ENCODE measurements around the gene CCDC3. TPM values are rescaled to one million over a fixed set of nuclear protein-coding genes. Genes with fewer than 3 reads are reported as not detected.

CCDC3 gene
- total and polyA plus RNA-seq, 2 of the 4 experiments (the other 2 are of a cell fraction): 0.29 to 0.36 TPM

DNA sequence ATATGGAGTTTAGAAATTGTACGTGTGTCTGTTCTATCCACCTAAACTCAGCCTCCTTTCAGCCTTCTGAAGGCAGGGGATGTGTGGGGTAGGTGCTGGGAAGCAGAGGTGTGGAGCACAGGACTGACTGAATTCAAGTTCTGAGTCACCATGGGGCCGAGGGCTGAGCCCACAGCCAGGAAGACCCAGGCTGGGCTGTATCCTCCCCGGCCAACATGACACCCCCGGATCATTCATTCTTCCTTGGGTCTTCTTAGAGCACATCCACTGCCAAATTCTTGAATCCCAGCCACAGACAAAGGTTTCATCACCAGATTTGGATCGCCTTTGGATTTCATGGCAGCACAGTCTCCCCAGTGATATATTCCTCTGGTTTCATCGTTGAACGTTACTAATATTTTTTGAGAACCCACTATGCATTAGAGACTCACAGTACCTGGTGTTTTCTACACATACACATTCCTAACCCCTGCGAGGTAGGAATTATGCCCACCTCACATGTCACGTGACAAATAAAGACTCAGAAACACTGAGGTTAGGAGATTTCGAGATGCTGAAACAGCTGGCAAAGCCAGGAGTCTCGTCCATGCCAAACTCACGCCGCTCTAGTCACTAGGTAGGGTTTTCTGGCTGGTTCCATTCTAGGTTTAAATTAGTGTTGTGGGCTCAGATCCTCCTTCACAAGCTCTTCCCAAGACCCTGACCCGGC, 26.9 kb downstream of the CCDC3 start:
- no TSS peak for BruUV-seq (replicated peaks)
- no peak overlapping the region for H3K27ac ChIP-seq (ENCODE audit: insufficient read depth, low read length)
- DNase-seq: no peak
- H2BK15ac ChIP-seq (ENCODE audit: low read depth, low read length): no peak overlapping the region
- no peak overlapping the region for H2BK5ac ChIP-seq (ENCODE audit: low read depth, low read length, poor library complexity, severe bottlenecking)
- H3K9me3 ChIP-seq (ENCODE audit: control insufficient read depth, insufficient read depth, low read length): no peaks in the 10 kb centered on the region
- H3K79me1 ChIP-seq (ENCODE audit: low read depth in 1 of 2, low read length in 2 of 2): no peaks in the 10 kb centered on the region
- H3K9ac ChIP-seq (ENCODE audit: low read depth, low read length): no peak overlapping the region
- H3K4me3 ChIP-seq (ENCODE audit: insufficient read depth, low read depth, low read length): no peak overlapping the region
- no peaks in the 10 kb centered on the region for H3K4me1 ChIP-seq (ENCODE audit: control insufficient read depth, insufficient read depth, low read length)
- ChIA-PET CTCF (no interaction called here), POLR2A (ENCODE audit: unreplicated experiment) (no interaction called here)
- no peaks in the 10 kb centered on the region for H4K20me1 ChIP-seq (ENCODE audit: insufficient read depth, low read length)
- WGBS, 2 experiments (ENCODE audit: extremely low coverage in 2 of 2, insufficient read length in 1 of 2): 17% methylated on average over 1 of the region's 14 CpGs; no CpG with 5 or more reads in 1 of the 2 experiments
- H2BK20ac ChIP-seq (ENCODE audit: low read depth, low read length): no peak overlapping the region
- no peak overlapping the region for H2AFZ ChIP-seq (replicated peaks; ENCODE audit: low read length, poor library complexity)
- H3K4me2 ChIP-seq (ENCODE audit: low read depth, low read length): no peak overlapping the region
- no peak overlapping the region for H2BK120ac ChIP-seq (ENCODE audit: low read depth, low read length)
- no peak overlapping the region for H3K18ac ChIP-seq (ENCODE audit: low read depth, low read length)
- no peaks in the 10 kb centered on the region for H3K36me3 ChIP-seq (ENCODE audit: control insufficient read depth, insufficient read depth, low read length)
- no peak for ATAC-seq (ENCODE audit: low read depth)
- dilution Hi-C loops (cut with HindIII; ENCODE audit: low sequenced_read_pairs, unreplicated experiment): no loop called here
- H3K56ac ChIP-seq (ENCODE audit: extremely low read depth, insufficient read depth, low read length): no peak overlapping the region
- H3K9me1 ChIP-seq (ENCODE audit: insufficient read depth, low read length): no peaks in the 10 kb centered on the region
- peaks cover 8% of the 10 kb centered on the region; the same call in 1 of the 2 replicates for H3K27me3 ChIP-seq (ENCODE audit: control insufficient read depth, insufficient read depth, low read length)
- no peak overlapping the region for H4K8ac ChIP-seq (ENCODE audit: low read depth in 2 of 2, low read length in 2 of 2)
- no peak overlapping the region for H4K5ac ChIP-seq (ENCODE audit: low read depth, low read length)
- no peak overlapping the region for H2AK9ac ChIP-seq (replicated peaks; ENCODE audit: low read depth, low read length, poor library complexity)
- H4K91ac ChIP-seq (ENCODE audit: insufficient read depth, low read depth, low read length): no peak overlapping the region
- no peak overlapping the region for H3K14ac ChIP-seq (replicated peaks; ENCODE audit: low read depth, low read length)
- intact Hi-C loops (cut with micrococcal nuclease): no loop called here
- H2AK5ac ChIP-seq (ENCODE audit: low read depth, low read length): no peak overlapping the region
- in situ Hi-C loops (cut with MboI; ENCODE audit: low sequenced_read_pairs): no loop called here
- H3K23ac ChIP-seq (ENCODE audit: low read depth, low read length): no peak overlapping the region
- no peak overlapping the region for H3K4ac ChIP-seq (ENCODE audit: low read depth, low read length)
- TF ChIP-seq MAZ (IDR thresholded peaks at IDR 0.05; ENCODE audit: borderline replicate concordance, low read depth, low read length): no peak
- TF ChIP-seq RFX5 (IDR thresholded peaks at IDR 0.05; ENCODE audit: low read depth, low read length): no peak
- TF ChIP-seq CEBPB (IDR thresholded peaks at IDR 0.05; ENCODE audit: low read depth, low read length): no peak
- no peak for TF ChIP-seq MXI1 (IDR thresholded peaks at IDR 0.05; ENCODE audit: borderline replicate concordance, low read depth, low read length)
- TF ChIP-seq, protein P1, sequence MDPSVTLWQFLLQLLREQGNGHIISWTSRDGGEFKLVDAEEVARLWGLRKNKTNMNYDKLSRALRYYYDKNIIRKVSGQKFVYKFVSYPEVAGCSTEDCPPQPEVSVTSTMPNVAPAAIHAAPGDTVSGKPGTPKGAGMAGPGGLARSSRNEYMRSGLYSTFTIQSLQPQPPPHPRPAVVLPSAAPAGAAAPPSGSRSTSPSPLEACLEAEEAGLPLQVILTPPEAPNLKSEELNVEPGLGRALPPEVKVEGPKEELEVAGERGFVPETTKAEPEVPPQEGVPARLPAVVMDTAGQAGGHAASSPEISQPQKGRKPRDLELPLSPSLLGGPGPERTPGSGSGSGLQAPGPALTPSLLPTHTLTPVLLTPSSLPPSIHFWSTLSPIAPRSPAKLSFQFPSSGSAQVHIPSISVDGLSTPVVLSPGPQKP (IDR thresholded peaks at IDR 0.05; ENCODE audit: borderline replicate concordance, low read depth, low read length): no peak
- no peak for TF ChIP-seq SMC3 (IDR thresholded peaks at IDR 0.05; ENCODE audit: low read depth, low read length)
- no peak for TF ChIP-seq RAD21 (IDR thresholded peaks at IDR 0.05; ENCODE audit: low read length)
- TF ChIP-seq, protein P2, sequence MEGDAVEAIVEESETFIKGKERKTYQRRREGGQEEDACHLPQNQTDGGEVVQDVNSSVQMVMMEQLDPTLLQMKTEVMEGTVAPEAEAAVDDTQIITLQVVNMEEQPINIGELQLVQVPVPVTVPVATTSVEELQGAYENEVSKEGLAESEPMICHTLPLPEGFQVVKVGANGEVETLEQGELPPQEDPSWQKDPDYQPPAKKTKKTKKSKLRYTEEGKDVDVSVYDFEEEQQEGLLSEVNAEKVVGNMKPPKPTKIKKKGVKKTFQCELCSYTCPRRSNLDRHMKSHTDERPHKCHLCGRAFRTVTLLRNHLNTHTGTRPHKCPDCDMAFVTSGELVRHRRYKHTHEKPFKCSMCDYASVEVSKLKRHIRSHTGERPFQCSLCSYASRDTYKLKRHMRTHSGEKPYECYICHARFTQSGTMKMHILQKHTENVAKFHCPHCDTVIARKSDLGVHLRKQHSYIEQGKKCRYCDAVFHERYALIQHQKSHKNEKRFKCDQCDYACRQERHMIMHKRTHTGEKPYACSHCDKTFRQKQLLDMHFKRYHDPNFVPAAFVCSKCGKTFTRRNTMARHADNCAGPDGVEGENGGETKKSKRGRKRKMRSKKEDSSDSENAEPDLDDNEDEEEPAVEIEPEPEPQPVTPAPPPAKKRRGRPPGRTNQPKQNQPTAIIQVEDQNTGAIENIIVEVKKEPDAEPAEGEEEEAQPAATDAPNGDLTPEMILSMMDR (conservative IDR thresholded peaks at IDR 0.05; ENCODE audit: low read depth, low read length): no peak
- no peak for TF ChIP-seq FOS (IDR thresholded peaks at IDR 0.05; ENCODE audit: low read depth, low read length)
- TF ChIP-seq RCOR1 (IDR thresholded peaks at IDR 0.05; ENCODE audit: insufficient replicate concordance, low read length): no peak
- no peak for TF ChIP-seq MAFK (IDR thresholded peaks at IDR 0.05; ENCODE audit: low read depth, low read length)
- TF ChIP-seq BHLHE40 (IDR thresholded peaks at IDR 0.05; ENCODE audit: low read depth, low read length): no peak
- no peak for TF ChIP-seq POLR2A (IDR thresholded peaks at IDR 0.05; ENCODE audit: low read depth, low read length)
- no peak for TF ChIP-seq NFE2L2 (IDR thresholded peaks at IDR 0.05; ENCODE audit: low read depth, low read length)
- TF ChIP-seq, protein P3, sequence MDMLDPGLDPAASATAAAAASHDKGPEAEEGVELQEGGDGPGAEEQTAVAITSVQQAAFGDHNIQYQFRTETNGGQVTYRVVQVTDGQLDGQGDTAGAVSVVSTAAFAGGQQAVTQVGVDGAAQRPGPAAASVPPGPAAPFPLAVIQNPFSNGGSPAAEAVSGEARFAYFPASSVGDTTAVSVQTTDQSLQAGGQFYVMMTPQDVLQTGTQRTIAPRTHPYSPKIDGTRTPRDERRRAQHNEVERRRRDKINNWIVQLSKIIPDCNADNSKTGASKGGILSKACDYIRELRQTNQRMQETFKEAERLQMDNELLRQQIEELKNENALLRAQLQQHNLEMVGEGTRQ (IDR thresholded peaks at IDR 0.05; ENCODE audit: low read depth, low read length): no peak
- no peak for TF ChIP-seq CHD1 (IDR thresholded peaks at IDR 0.05; ENCODE audit: low read depth, low read length)
